NK-92 (cell line): ENCODE data around the gene RANBP3.

ENCODE experiments used
- DNase-seq: peaks from one replicate; lab custom pipeline; 2025; ENCODE audit not compliant: unreplicated experiment; lab: John Stamatoyannopoulos, UW

RANBP3 gene

GRCh38 chr19:5927441-5927821 is 50.5 kb downstream of the RANBP3 start:
- DNase-seq = no peak

GRCh38 chr19:5926641-5927440 is 51.1 kb downstream of the RANBP3 start:
- no peak for DNase-seq

GRCh38 chr19:5925830-5926427 is 52.0 kb downstream of the RANBP3 start:
- no peak for DNase-seq

- DNase-seq = no peak
Observed at GRCh38 chr19:5923356-5923755, 54.6 kb downstream of the RANBP3 start.

- DNase-seq = no peak
Observed at GRCh38 chr19:5922161-5922545, 55.8 kb downstream of the RANBP3 start.

- no peak for DNase-seq
Observed at GRCh38 chr19:5921516-5922160, 56.3 kb downstream of the RANBP3 start.

- no peak for DNase-seq
Observed at GRCh38 chr19:5918463-5919079, 59.4 kb downstream of the RANBP3 start.

- DNase-seq = no peak
Observed at GRCh38 chr19:5917431-5918107, 60.4 kb downstream of the RANBP3 start.

GRCh38 chr19:5916181-5916708 is 61.7 kb downstream of the RANBP3 start:
- DNase-seq = no peak

GRCh38 chr19:5915782-5916165 is 62.2 kb downstream of the RANBP3 start:
- no peak for DNase-seq

- no peak for DNase-seq
Observed at GRCh38 chr19:5914946-5915781, 62.8 kb downstream of the RANBP3 start.

GRCh38 chr19:5914358-5914774 is 63.6 kb downstream of the RANBP3 start:
- DNase-seq = no peak

GRCh38 chr19:5913739-5914357 is 64.1 kb downstream of the RANBP3 start, which contains the start of gene CAPS:
TSS of gene CAPS (plus strand) at chr19:5914254. CDS start at chr19:5914407, 153 bp downstream.
- no peak for DNase-seq

GRCh38 chr19:5911366-5911765 is 66.6 kb downstream of the RANBP3 start:
- DNase-seq = no peak

- no peak for DNase-seq
Observed at GRCh38 chr19:5910638-5910907, 67.4 kb downstream of the RANBP3 start.

GRCh38 chr19:5908773-5909442 is 69.0 kb downstream of the RANBP3 start:
- no peak for DNase-seq

- no peak for DNase-seq
Observed at GRCh38 chr19:5907241-5907640, 70.7 kb downstream of the RANBP3 start.

- DNase-seq = no peak
Observed at GRCh38 chr19:5905114-5905778, 72.7 kb downstream of the RANBP3 start.
